NOMO-1 treated with DMSO at 0.1 percent for 48 hours (cell line): ENCODE measurements around the gene DENND2D.
A peak's percentile ranks its signal among the peaks of the same experiment; 100 is the strongest.

Experiments
- DNase-seq: peaks from one replicate; lab custom pipeline; 2025; ENCODE audit not compliant: unreplicated experiment; lab: John Stamatoyannopoulos, UW

The DENND2D gene

DNA sequence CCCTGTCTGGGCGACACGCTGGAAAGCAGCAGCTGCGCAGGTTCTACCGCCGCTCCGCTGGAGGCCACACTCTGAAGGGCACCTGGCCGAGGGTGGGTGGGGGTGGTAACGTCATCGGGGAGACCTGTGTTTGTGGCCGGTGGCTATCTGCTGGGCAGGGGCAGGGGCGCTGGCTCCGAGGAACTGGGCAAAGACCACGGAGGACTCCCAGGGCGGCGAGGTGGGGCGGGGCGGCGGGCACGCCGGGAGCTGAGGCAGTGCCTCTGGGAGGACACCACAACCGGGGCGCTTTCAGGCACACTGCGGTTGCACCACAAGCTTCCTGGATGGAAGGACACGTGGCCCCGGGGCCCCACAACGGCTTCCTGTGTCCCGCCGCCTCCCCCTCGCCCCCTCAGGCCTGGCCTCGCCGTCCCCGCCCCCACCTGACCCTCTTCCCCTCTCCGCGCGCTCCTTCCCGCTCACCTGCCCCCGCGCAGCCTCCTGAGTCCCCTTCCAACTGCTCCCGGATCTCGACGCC lies 3.3 kb upstream of the DENND2D start:
- peak; percentile 87 for DNase-seq

DNA sequence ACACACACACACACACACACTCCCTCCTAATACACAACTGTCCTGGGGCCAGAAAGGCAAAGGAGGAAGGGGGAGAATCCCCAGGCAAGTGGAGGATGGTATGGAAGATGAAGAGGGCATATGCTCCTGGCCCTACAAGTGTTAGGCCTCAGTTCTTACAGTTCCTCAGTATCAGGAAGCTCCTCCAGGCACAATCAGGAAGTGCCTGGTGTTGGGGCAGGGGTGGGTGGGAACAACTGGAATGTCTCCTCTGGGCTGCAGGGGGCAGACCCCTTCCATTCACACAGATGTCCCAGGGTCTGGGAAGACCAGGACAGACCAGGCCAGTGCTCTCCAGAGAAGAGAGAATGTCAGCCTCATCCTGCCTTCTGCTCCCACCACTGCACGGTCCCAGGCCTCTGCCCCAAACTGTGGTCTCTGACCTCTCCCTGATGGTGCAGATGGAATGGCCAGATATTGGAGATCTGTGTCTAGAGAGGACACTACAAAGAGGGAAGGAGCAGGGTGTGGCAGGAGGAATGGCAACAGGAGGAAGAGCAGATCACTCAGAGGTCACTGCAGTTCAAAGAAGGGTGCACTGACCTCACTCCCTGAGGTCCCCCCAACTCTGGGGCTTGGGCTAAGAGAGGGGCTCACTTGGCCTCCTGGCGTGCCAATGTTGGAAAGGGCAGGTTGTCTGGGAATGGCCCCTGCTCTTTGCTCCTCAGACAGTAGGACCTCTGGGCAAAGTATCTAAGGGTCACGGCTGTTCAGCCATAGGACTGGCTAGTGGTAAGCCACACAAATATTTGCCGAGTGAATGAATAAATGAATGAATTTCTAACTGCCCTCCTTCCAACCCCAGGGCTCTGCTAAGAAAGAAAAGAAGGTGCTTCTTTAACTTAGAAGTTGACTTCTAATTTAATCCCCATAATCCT lies 2.5 kb upstream of the DENND2D start:
- DNase-seq: no peak

GRCh38 chr1:111202366-111202706 lies 1.9 kb upstream of the DENND2D start:
- DNase-seq: no peak

DNA sequence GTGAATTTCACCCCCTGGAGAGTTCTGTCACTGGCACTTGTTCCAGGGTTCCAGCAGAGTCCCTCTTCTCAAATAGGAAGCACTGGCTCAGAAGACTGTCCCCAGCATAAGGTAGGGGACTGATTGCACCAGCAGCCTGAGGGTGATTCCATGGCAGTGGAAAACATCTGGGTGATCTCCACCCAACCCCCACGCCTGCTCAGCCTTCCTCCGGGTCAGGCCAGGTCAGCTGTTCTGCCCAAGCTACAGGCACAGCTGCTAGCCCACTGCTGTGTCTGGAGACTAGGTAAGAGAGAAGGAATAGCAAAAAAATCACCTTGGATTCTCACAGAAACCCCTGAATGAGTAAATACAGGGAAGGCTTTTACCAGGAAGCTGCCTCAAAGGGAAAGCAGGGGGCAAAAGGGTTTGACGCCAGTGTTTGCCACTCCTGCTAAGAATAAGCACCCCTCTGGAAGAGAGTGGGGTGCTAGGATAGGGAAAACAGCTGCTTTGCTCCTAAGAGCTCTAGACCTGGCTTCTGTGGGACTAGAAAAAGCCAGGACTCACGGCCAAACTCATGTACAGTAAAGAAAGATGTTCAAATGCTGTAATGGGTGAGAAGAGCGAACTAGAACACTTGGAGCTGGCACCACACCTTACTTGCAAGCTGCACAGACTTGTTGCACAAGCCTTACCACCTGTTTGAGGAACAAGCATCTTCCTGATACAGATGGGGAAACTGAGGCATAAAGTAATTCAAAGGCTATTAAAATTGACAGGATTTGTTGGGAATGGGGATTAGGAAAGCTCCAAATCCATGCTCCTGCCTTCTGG lies 1.0 kb upstream of the DENND2D start:
- DNase-seq: no peak

DNA sequence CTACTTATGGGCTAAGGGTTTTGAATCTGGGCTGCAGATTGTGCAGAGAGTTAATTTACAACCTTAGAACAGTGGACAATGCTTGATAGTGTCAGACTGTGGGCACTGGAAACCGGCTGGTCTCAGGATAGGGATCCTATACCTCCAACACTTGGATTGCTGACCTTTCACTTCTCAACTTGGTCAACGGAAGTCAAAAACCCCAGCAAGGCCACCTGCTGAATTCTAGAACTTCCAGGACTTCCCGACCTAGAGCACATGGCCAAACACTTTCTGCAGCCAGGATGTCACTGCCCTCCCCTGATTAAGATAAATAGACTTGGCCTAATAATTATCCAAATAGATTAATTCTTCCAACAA lies 336 bp upstream of the DENND2D start:
- DNase-seq: no peak

DNA sequence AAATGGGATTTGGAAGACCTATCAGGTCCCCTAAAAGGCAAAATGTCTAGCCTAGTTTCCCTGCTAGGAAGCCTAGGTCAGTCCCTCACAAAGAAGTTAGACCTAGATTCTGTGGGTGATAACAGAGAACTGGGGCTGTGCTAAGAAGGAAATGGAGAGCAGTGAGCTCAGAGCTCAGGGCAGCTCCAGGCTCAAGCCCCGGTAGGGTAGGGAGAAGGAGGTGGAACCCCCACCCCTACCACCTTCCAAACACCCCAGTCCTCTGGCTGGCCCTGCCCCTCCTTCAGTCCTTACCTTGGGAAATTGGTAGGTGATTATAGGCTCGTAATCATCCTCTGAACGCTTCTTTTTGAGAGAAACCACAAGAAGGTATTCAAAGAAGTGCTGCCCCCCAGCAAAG lies 1.1 kb downstream of the DENND2D start:
- no peak for DNase-seq

DNA sequence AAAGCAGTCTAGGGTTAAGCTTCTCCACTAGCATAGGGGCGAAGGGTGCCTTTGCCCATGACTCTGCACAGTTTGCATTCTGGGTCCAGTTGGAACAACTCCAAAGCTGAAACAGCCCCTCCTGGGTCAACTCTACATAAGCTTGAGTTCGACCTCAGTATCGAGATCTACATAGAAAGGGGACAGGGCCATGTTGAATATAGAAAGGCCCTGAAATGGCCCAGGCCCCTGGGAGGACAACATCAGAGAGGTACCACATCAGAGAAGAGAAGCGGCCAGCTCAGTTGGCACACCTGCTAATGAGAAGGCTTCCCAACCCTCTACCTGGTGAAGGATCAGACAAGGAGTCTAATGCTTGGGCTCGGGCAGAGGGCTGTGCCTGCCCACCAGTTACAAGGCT lies 1.6 kb downstream of the DENND2D start:
- DNase-seq: no peak

DNA sequence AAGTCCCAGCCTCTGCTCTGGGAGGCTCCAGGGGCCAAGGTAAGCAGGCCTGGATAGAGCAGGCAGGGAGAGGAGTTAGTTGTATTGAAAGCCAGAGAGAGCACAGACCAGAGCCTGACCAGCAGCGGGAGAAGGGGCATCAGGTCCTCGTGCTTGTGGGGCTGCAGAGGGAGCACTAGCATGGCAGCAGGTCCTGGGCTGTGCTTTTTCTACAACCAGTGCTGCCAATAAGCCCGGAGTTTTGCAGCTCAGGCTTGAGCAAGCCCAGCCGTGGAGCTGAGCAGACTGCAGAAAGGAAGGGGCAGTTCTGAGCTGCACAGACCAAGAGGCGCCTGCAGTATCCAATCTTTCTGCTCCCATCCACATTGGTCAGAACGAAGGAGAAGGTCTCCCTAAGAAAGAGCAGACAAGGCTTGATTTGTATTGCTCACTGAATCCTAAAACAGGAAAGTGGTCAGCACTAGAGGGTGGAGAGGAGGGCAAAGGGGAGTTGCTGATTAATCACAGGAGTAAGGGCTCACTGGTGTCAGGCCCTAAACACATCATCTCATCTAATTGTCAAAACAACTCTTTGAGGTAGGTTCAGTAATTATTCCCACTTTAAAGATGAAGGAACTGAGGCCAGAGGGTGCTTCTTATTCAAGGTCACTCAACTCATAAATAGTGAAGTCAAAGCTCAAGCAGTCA lies 2.7 kb downstream of the DENND2D start:
- DNase-seq: peak; percentile 23

DNA sequence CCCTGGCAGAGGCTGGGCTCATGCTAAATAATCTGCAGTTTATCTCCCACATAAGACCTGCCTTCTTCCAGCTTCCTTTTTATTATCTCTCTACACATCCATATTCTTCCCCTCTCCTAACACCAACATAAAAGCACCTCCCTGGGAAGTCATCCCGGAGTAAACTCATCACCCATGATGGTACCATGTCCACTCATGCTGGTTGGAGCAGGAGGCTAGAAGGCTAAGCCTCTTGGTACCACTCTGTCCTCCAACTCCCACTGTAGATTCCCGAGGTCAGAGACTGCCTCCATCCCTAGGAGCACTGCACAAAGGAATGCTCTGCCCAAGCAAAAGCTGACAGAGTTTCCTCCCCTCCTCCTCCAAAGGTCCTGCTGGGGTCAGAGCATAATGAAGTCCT lies 4.2 kb downstream of the DENND2D start:
- no peak for DNase-seq

DNA sequence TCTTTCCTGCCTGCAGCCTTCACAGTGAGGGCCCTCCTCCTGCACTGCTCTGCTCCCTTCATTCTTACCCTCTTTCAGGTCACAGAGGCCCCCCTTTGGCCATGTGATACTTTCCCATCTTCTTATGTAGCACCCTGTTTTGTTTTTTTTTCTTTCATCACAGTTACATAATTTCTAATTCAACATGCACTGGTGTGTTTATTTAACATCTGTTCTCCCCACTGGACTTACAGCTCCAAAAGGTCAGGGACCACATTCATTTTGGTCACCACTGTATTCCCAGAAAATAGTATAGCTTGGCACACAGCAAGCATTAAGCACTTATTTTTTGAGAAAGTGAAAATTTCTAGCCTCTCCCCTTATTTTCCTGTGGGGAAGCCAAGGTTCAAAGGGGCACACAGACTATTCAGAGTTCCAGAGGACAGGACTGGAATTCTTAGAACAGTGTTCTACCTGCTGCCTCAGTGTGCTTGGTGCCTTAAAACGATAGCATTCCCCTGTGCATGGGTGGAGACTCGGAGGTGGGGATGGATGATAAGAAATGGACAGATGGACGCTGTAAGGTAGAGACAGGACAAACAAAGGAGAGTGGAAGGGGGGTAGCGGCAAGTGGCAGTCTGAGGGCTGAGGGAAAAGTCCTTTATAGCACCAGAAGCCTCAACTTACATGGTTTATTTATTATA lies 5.3 kb downstream of the DENND2D start:
- DNase-seq: no peak

DNA sequence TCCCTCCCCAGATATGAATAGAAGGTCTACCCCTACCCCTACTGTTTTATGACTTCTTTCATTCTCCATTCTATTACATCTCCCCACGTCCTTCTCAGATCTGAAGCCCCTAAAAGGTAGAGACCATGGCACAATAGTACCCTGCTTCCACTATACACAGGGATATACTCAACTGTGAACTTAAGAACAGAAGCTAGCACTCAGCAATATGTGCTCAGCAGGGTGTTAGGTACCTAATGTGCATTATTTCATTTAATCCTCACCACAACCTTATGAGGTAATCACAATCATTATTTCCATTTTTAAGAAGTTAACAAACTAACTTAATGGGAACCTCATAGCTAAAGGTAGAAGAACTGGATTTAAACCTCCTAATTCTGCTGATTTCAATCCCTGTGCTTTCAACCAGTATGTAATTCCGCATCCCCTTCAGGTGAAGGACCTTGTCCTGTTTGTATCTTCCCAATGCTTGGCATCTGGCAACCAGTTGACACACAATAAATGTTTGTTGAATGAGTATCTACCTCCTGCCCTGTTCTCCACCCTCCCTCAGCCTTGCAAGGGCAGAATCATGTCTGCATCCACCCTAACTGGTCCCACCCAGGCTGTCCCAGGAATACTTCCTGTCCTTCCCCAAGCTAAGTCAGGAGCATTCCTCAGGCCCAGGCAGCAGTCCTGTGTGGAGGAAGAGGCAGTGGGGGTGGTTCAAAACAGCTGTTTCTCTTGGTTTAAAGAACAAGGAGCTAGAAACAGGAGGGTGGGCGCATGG lies 6.5 kb downstream of the DENND2D start:
- no peak for DNase-seq

- DNase-seq: peak; percentile 61
Measured at GRCh38 chr1:111192658-111193519, 7.6 kb downstream of the DENND2D start.

- no peak for DNase-seq
Measured at GRCh38 chr1:111192074-111192473, 8.4 kb downstream of the DENND2D start.

DNA sequence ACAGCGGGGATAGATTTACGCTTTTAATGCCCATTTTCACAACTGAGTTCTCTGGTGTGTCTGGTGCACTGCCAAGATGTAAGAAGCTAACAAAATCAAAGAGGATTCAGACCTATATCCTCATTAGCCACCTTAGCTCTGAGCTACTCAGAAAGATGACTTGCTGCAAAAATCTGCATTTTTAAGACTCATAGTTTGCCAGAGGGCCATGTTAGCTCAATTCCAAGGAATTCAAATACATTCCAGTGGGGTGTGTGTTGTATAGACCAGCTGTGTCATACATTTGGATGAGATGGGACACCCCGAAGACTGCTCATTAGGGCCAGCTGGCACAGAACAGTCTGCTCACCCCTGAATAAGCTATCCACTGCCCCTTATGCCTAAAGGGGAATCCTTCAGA lies 8.9 kb downstream of the DENND2D start:
- no peak for DNase-seq

DNA sequence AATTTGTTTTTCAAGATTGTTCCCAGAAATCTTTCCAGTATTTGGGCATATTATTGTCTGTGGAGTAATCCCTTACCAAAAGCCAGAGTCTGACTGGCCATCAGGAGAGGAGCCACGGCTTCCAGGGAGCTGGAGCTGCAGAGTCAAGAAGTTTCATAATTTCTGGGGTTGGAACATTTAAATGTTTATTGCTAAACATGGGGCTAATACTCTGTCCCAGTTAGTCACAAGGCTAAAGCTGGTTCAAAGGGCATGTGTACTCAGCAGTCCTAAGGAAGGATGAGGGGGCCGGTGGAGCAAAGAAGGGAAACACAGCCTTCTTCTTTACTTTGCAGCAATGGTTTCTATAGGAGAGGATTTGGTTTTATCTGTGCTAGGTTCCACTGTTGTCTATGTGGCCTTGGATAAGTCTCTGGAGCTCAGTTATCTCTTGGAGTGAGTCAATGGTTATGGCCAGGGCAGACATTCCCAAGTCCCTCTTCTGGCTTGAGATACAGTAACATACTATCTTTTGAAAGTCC lies 9.5 kb downstream of the DENND2D start:
- peak; percentile 63 for DNase-seq

DNA sequence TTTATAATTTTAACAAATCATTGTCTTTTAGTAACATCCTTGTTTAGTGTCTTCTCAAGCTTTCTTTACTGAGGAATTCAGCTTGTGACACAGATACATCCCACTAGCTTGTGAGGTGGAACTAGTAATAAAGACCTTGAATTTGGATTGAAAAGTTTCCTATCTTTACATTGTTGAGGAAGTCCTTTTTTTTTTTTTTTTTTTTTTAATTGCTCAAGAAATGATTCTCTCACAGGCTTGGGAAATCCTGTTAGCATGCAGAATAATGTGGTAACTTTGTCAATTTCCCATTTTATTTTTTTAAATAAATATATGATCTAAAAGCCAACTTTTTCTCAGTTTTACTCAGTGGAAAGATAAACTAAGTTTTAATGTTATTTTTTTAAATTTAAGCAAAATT lies 15.8 kb downstream of the DENND2D start:
- peak; percentile 58 for DNase-seq

GRCh38 chr1:111183308-111184069 lies 17.0 kb downstream of the DENND2D start:
- no peak for DNase-seq

DNA sequence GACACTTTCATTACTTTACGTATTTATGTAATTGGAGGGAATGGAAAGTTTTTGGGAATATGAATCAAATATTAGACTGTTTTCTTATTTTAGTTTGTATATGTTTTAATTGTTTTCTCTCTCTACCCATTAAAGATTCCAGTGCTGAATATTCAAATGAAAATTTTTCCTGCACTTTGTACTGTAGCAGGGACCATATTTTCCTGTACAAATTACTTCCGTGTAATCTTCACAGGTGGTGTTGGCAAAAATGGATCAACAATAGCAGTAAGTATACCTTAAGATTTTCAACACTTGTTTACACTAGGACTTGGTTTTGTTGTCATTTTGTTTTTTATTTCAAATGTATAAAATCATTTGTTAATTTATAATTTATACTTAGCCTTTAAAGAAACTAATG lies 18.4 kb downstream of the DENND2D start:
- no peak for DNase-seq
